Kidney (tissue), 14 donors: Measurements from ENCODE around the gene OGFR. TPM values are rescaled to one million over a fixed set of nuclear protein-coding genes. Genes with fewer than 3 reads are reported as not detected.
"Not testable (repeated sequence)": the region's sequence is repeated elsewhere in the genome, so short reads cannot be mapped to it uniquely, and the experiment has no call there.

Source experiments
- DNase-seq, 5 donors: peaks; one replicate each; pipeline ENCODE4 v3.0.0-alpha.2; 2013 to 2020
- FAIRE-seq: peaks from 2 replicates; lab custom pipeline; 2012; peaks lifted over from hg19 to GRCh38; lab: Jason Lieb, UNC
- H3K27ac ChIP-seq, 2 donors: one replicate each; pipeline ENCODE4 v1.7.0; 2013; ENCODE audit warnings: low read depth in 2 of 2, low read length in 2 of 2, inconsistent platforms in 1 of 2
- H3K27me3 ChIP-seq: one replicate; pipeline ENCODE4 v1.7.1; 2013; ENCODE audit warnings: low read length, inconsistent platforms; ENCODE audit not compliant: control insufficient read depth, insufficient read depth
- H3K36me3 ChIP-seq, 3 donors: one replicate each; pipeline versions ENCODE4 v1.7.0 to v1.7.1; 2013; ENCODE audit warnings: low read length in 3 of 3, control low read depth in 1 of 3, inconsistent platforms in 1 of 3; ENCODE audit not compliant: insufficient read depth in 3 of 3, control insufficient read depth in 2 of 3
- H3K4me1 ChIP-seq, 3 donors: one replicate each; pipeline versions ENCODE4 v1.7.0 to v1.7.1; 2013; ENCODE audit warnings: low read length in 3 of 3, inconsistent platforms in 1 of 3, low read depth in 1 of 3; ENCODE audit not compliant: control insufficient read depth in 2 of 3, insufficient read depth in 2 of 3
- H3K4me3 ChIP-seq, 3 donors: one replicate each; pipeline versions ENCODE4 v1.7.0 to v1.8.1; 2013; ENCODE audit warnings: low read length in 3 of 3, control low read depth in 1 of 3, inconsistent platforms in 1 of 3
- H3K9ac ChIP-seq, 3 donors: one replicate each; pipeline versions ENCODE4 v1.7.0 to v1.7.1; 2013; ENCODE audit warnings: low read length in 3 of 3, control low read depth in 1 of 3, inconsistent platforms in 1 of 3
- H3K9me3 ChIP-seq, 3 donors: one replicate each; pipeline versions ENCODE4 v1.7.0 to v1.7.1; 2013; ENCODE audit warnings: low read length in 3 of 3, control low read depth in 1 of 3, inconsistent platforms in 1 of 3; ENCODE audit not compliant: control insufficient read depth in 2 of 3, insufficient read depth in 1 of 3
- CTCF ChIP-seq: IDR thresholded peaks from 3 replicates; pipeline ENCODE4 v1.5.1; 2012; ENCODE audit warnings: mild to moderate bottlenecking, moderate library complexity, borderline replicate concordance; ENCODE audit not compliant: insufficient read depth; ENCODE audit errors: extremely low read depth
- intact Hi-C: fragments of 100-400 bp; cut with DNase I; formaldehyde crosslinking; loops from one replicate; pipeline ENCODE4 v1.11.1; 2022
- polyA plus RNA-seq: library from polyadenylated mRNA; stranded (reverse); fragments of 350-450 nt; fragmentation: Illumina TruSeq; extraction: RNeasy Lipid Tissue Mini Kit (QIAGEN cat#74804); gene quantifications from one replicate; pipeline ENCODE4 v1.2.3, GENCODE V29; 2014; ENCODE audit warnings: low read depth, low replicate concordance; ENCODE audit not compliant: insufficient read depth
- total RNA-seq: library from RNA; stranded (reverse); fragmentation: NEBNext Ultra II Directional; extraction: Animal tissue kit (Norgen Biotek cat#: 25700); gene quantifications from one replicate; pipeline ENCODE4 v1.2.1, GENCODE V29; 2021
- donor health status: control.
- donor health status: control.
- donor health status: control.
- donor health status: control.
- donor health status: control.
- donor health status: DM: yes; HTN: yes; CAD: no.
- donor health status: Normal renal cell carcinoma (clear cell type).

The OGFR gene
- total and polyA plus RNA-seq, 2 donors from 2014 or later, result 33.7 to 46.8 TPM

- H3K4me1 ChIP-seq, result no peaks in the 10 kb centered on the region
- no peak overlapping the region for H3K9ac ChIP-seq
- no peak for FAIRE-seq
- H3K27me3 ChIP-seq, result no peaks in the 10 kb centered on the region
- no peak overlapping the region for H3K27ac ChIP-seq
- TF ChIP-seq CTCF, result no peak
- no peak for DNase-seq
- H3K9me3 ChIP-seq, result peaks cover 0 to 2% (median 0%) of the 10 kb centered on the region in 3 donors
- H3K4me3 ChIP-seq, result no peak overlapping the region
- intact Hi-C loops, result no loop called here
- no peaks in the 10 kb centered on the region for H3K36me3 ChIP-seq
Measured at GRCh38 chr20:62845416-62846160, 41.0 kb downstream of the OGFR start.

- no peak overlapping the region for H3K9ac ChIP-seq
Measured at GRCh38 chr20:62846166-62846890, 41.7 kb downstream of the OGFR start.

GRCh38 chr20:62848917-62849316 lies 44.3 kb downstream of the OGFR start:
- peak in 1 of 5 donors; percentile 17 for DNase-seq
- H3K27me3 ChIP-seq, H3K36me3 ChIP-seq, H3K4me1 ChIP-seq, H3K27ac ChIP-seq, H3K9ac ChIP-seq, FAIRE-seq, intact Hi-C loops, H3K4me3 ChIP-seq, H3K9me3 ChIP-seq: not testable (repeated sequence)

More at GRCh38 chr20:62846166-62846890, 41.7 kb downstream of the OGFR start:
- no peak for TF ChIP-seq CTCF
- Histone ChIP-seq H3K9me3 (peaks cover 0 to 2% (median 0%) of the 10 kb centered on the region in 3 donors), H3K4me1 (no peaks in the 10 kb centered on the region), H3K27me3 (no peaks in the 10 kb centered on the region), H3K4me3 (no peak overlapping the region), H3K27ac (no peak overlapping the region), H3K36me3 (no peaks in the 10 kb centered on the region)
- DNase-seq (no peak), FAIRE-seq (no peak)
- intact Hi-C loops, result no loop called here

GRCh38 chr20:62849431-62849830 lies 44.8 kb downstream of the OGFR start:
- no peaks in the 10 kb centered on the region for H3K9me3 ChIP-seq
- intact Hi-C loops, result no loop called here
- no peak for TF ChIP-seq CTCF
- H3K36me3 ChIP-seq, result peaks cover 0 to 6% (median 6%) of the 10 kb centered on the region in 3 donors
- no peaks in the 10 kb centered on the region for H3K27me3 ChIP-seq
- H3K9ac ChIP-seq, result no peak overlapping the region
- FAIRE-seq, result no peak
- H3K27ac ChIP-seq, result no peak overlapping the region
- no peak for DNase-seq
- no peak overlapping the region for H3K4me3 ChIP-seq
- no peaks in the 10 kb centered on the region for H3K4me1 ChIP-seq
